Cardiac muscle cell (in vitro differentiated cells and primary cell): Measurements from ENCODE around the gene CNBP. TPM values are rescaled to one million over a fixed set of nuclear protein-coding genes. Genes with fewer than 3 reads are reported as not detected.

Experiments
- DNase-seq, 2 donors: peaks; one replicate each; pipeline versions ENCODE4 v3.0.0 to v3.0.0-alpha.2; 2010 to 2017; ENCODE audit warnings: low read depth in 1 of 2, low spot score in 1 of 2
- H3K27ac ChIP-seq: fragments of 200-600 bp; sonication (generic); 2 replicates; pipeline ENCODE4 v1.5.1; 2016
- H3K27me3 ChIP-seq: fragments of 200-600 bp; sonication (generic); 2 replicates; pipeline ENCODE4 v1.6.0; 2016; ENCODE audit warnings: control low read depth
- H3K36me3 ChIP-seq: fragments of 200-600 bp; sonication (generic); 2 replicates; pipeline ENCODE4 v1.5.1; 2016; ENCODE audit warnings: control low read depth
- H3K4me1 ChIP-seq: fragments of 200-600 bp; sonication (generic); 2 replicates; pipeline ENCODE4 v1.8.1; 2017; ENCODE audit warnings: low read depth, mild to moderate bottlenecking, mixed run types
- H3K4me3 ChIP-seq: fragments of 200-600 bp; sonication (generic); 2 replicates; pipeline ENCODE4 v1.5.1; 2016; ENCODE audit warnings: mild to moderate bottlenecking
- H3K9me3 ChIP-seq: fragments of 200-600 bp; sonication (generic); 2 replicates; pipeline ENCODE4 v1.5.1; 2017; ENCODE audit warnings: low read depth, mild to moderate bottlenecking, control low read depth
- CTCF ChIP-seq: IDR thresholded peaks from 2 replicates; pipeline ENCODE4 v1.5.1; 2012; ENCODE audit warnings: low read depth, mild to moderate bottlenecking, low read length
- polyA plus RNA-seq: library from polyadenylated mRNA; unstranded; fragments of >200 nt; fragmentation: Nextera tagmentation; extraction: Ambion mirVana; gene quantifications from 2 replicates; pipeline ENCODE4 v1.2.1, GENCODE V29; 2016
- total RNA-seq: library from RNA; depleted of rRNA; stranded (reverse); fragments of >200 nt; gene quantifications from 2 replicates; pipeline ENCODE4 v1.2.3, GENCODE V29; 2016

CNBP gene
- total and polyA plus RNA-seq, 2 experiments from 2014 or later: 377 to 448 TPM

- DNase-seq: peak; percentile 29 to 30
- Histone ChIP-seq H3K4me1 (peaks cover 17% of the 10 kb centered on the region), H3K36me3 (no peaks in the 10 kb centered on the region), H3K9me3 (no peaks in the 10 kb centered on the region), H3K27me3 (no peaks in the 10 kb centered on the region), H3K4me3 (peak overlapping the region; percentile 60), H3K27ac (peak overlapping the region; percentile 97)
- TF ChIP-seq CTCF: no peak
Observed at GRCh38 chr3:129184396-129184657, 631 bp upstream of the CNBP start.

- Histone ChIP-seq H3K27me3 (no peaks in the 10 kb centered on the region), H3K27ac (peak overlapping the region; percentile 97), H3K36me3 (peaks cover 8% of the 10 kb centered on the region), H3K4me3 (peak overlapping the region; percentile 60), H3K4me1 (peaks cover 17% of the 10 kb centered on the region), H3K9me3 (no peaks in the 10 kb centered on the region)
- TF ChIP-seq CTCF: no peak
- peak in 1 of 2 donors; percentile 38 for DNase-seq
Observed at GRCh38 chr3:129182390-129183185, 1.1 kb downstream of the CNBP start.

GRCh38 chr3:129181819-129182218 is 1.9 kb downstream of the CNBP start:
- Histone ChIP-seq H3K4me3 (peak overlapping the region; percentile 60), H3K27me3 (no peaks in the 10 kb centered on the region), H3K36me3 (peaks cover 13% of the 10 kb centered on the region), H3K9me3 (no peaks in the 10 kb centered on the region), H3K27ac (peak overlapping the region; percentile 97), H3K4me1 (peaks cover 17% of the 10 kb centered on the region)
- no peak for DNase-seq
- no peak for TF ChIP-seq CTCF

GRCh38 chr3:129180461-129180860 is 3.2 kb downstream of the CNBP start:
- no peak overlapping the region for H3K27ac ChIP-seq
- no peaks in the 10 kb centered on the region for H3K9me3 ChIP-seq
- no peak overlapping the region for H3K4me3 ChIP-seq
- H3K36me3 ChIP-seq: peaks cover 13% of the 10 kb centered on the region
- TF ChIP-seq CTCF: no peak
- peak in 1 of 2 donors; percentile 19 for DNase-seq
- H3K27me3 ChIP-seq: no peaks in the 10 kb centered on the region
- H3K4me1 ChIP-seq: peaks cover 17% of the 10 kb centered on the region

- Histone ChIP-seq H3K27me3 (no peaks in the 10 kb centered on the region), H3K4me1 (peaks cover 17% of the 10 kb centered on the region), H3K36me3 (peaks cover 19% of the 10 kb centered on the region), H3K9me3 (no peaks in the 10 kb centered on the region), H3K27ac (no peak overlapping the region), H3K4me3 (no peak overlapping the region)
- DNase-seq: no peak
- no peak for TF ChIP-seq CTCF
Observed at GRCh38 chr3:129176051-129176450, 7.6 kb downstream of the CNBP start.
